Stimulated activated naive CD4-positive, alpha-beta T cell treated with Interleukin-2 at 50 U/mL for 16 hours (primary cell): ENCODE data around the gene CABLES1.
"Not testable (repeated sequence)": the region's sequence is repeated elsewhere in the genome, so short reads cannot be mapped to it uniquely, and the experiment has no call there.

Experiments
- DNase-seq: peaks from one replicate; lab custom pipeline; 2025; lab: John Stamatoyannopoulos, UW

Gene CABLES1

DNA sequence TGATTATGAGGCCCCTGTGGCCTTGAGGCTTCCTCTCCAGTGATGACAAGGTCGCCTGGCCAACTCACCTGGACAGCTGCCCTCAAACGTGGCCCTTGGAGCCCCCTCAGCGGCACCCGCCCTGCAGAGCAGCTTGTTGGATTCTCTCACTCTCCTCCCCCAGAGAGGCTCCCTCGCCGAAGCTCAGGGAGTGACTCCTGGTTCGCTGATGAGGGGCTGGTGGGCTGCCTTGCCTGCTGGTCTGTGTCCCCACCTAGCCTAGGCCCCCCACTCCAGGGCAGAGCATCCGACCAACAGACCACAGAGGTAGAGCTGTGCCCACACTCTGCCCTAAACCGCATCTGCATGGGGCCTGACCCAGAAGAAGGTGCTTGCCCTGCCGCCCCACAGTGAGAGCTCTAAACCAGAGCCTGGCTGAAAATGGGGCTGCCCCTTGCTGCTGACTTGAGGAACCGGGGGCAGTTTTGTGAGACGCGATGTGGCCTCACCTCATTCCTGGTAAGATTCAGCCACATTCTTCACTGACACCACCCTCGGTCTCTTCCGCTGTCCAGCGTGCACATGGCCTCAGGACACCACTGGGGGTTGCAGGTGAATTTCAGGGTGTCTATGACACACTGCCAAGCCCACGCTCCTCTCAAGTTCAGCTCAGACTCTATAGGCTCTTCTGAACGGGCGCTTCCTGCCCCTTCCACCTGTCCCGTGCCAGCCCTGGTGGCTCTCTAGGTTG lies 131.6 kb downstream of the CABLES1 start:
- no peak for DNase-seq

DNA sequence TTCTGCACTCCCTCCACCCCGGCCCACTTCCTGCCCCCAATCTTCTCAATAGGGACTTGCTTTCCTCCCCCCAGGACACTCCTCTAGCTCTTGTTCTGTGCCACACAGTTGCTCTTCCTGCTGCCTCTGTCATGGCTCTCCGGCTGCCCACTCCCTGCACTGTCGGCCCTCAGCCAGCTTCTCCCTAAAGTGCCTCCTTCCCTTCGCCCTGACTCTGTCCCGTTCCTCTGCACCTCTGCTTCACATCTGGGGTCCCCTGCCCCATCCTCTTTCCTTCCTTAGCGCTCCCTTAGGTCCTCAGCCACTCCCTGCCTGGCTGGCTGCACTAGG lies 132.1 kb downstream of the CABLES1 start:
- no peak for DNase-seq

DNA sequence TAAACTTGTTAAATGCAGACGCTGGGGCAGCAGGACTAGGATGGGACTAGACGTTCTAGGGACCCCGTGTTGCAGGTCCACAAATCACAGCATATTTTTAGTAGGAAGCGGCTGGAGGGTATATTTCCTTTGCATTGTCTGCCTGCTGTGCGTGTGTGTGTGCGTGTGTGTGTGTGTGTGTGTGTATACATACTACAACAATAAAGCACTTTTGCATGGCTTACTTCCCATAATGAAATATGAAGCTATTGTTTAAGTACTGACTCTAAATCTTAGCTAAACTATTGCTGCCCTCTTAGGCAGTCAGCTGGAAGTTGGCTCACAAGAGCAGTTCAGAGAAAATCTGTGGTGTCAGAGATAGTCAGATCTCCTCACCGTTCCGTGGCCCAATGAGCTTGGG lies 133.4 kb downstream of the CABLES1 start:
- DNase-seq = no peak

DNA sequence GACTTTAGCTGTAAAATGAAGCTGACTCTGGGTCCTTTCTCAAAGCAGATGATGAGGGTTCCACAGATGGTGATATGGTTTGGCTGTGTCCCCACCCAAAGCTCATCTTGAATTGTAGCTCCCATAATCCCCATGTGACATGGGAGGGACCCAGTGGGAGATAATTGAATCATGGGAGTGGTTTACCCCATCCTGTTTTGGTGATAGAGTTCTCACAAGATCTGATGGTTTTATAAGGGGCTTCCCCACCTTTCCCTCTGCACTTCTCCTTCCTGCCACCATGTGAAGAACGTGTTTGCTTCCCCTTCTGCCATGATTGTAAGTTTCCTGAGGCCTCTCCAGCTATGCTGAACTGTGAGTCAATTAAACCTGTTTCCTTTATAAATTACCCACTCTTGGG lies 133.8 kb downstream of the CABLES1 start:
- not testable (repeated sequence) for DNase-seq

DNA sequence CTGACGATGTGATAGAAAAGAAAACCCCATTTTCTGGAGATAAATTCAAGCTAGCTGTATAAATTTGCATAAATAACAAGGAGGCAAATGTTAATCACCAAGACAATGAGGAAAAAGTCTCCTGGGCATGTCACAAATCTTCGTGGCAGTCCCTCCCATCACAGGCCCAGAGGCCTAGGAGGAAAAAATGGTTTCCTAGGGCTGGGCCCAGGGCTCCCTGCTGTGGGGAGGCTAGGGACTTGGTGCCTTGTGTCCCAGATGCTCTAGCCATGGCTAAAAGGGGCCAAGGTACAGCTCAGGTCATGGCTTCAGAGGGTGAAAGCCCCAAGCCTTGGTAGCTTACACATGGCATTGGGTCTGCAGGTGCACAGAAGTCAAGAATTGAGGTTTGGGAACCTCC lies 134.6 kb downstream of the CABLES1 start:
- DNase-seq = no peak

DNA sequence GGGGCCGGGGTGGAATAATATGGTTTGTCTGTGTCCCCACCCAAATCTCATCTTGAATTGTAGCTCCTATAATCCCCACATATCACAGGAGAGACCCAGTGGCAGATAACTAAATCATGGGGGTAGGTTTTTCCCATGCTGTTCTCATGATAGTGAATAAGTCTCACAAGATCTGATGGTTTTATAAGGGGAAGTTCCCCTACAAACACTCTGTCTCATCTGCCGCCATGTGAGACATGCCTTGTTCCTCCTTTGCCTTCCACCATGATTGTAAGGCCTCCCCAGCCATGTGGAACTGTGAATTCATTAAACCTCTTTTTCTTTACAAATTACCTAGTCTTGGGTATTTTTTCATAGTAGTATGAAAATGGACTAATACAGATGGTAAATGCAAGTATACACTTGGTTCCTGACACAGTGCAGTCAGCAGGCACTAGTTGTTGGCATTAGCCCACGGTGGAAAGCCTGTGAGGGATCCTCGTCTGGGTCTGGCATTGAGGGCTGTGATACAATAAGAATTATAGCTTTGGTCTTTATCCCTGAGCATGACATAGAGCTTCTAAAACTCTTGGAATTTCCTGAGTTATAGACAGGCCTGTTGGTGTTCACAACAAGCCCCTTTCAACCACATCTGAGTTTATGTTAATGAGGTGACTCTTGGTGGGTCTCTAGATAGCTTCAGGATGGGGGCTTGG lies 135.8 kb downstream of the CABLES1 start:
- DNase-seq = no peak

DNA sequence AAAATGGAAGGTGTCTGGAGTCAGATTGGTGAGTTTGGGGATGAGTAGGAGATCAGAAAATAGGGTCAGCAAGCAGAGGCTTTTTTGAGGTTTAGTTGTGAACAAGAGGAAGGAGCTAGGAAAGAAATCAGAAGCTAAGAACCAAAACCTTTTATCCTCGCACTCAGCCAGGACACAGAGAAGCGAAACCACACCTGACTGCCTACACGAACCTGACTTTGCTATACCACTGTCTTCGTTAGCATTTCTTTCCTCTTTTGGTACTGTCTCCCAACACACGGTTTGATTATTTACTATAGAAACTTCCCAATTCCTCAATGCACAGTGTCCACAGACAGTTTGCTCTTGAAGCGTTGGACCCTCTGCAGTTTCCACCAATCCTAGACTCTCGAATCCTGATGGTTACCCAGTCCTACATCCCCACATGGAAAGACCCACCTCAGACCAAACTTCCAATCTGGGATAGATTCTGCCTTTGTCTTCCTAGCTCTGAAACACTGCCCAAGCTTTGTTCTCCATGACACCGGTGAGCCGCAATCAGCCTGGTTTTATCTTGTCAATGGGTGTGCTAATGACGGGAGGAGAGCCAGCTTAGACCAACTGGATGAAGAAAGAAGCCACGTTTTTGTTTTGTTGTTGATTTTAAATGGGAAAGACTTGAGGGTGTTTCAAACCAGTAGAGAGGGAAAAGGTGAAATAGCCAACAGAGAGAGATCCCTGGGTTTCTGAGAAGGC lies 137.4 kb downstream of the CABLES1 start:
- no peak for DNase-seq

DNA sequence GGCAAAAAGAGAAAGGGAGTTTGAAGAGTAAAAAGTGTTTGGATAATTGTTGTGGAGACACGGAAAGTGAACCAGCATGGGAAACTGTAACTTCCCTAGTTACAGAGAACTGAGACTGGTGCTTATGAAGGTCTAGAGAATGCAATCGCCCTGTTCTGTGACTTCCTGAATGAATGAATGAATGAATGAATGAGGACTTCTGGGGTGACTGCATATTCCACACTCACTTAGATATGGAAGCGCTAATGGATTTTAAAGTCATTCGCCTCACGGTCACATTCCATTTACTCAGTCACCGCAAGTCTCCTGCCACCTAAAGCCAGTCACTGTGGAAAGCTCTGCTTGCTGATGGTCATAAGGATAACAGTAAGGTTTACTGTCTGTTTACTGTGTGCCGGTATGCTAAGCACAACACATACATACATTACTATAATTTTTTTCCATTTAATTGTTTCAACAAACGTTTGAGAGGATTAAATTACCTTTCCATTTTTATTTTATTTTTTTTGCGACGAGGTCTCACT lies 138.2 kb downstream of the CABLES1 start:
- no peak for DNase-seq

DNA sequence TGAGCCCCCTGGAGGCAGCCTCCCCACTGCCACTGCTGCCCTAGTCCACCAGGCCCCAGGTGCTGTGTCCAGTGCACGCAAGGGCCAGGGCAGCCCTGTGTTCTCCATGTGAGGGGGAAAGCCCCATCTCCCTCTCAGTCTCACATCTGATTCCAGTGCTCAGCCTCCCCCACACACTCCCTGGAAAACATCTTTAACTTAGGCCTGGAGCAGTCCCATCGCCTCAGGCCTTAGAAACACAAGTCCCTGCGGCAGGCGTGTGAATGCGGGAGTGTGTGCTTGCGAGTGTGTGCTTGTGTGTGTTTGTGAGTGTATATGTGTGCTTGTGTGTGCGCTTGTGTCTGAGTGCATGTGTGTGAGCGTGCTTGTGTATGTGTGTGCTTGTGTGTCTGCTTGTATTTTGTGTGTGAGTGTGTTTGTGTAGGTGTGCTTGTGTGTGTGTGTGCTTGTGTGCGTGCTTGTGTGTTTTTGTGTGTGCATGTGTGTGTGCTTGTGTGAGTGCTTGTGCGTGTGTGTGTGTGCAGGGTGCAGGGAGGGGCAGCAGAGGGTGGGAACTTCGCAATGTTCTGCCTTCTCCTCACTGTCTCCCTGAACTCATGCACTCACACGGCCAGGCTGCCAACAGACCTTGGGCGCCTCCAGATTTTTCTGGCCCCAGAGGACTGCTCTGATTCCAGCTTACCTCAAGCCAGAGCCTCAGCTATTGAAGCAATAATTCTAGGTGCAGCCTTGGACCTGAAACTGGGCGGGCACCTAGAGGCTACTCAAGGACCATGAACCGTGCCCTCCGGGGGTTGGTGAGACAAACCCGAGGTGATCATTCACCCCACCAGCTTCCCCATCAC lies 139.6 kb downstream of the CABLES1 start:
- no peak for DNase-seq

DNA sequence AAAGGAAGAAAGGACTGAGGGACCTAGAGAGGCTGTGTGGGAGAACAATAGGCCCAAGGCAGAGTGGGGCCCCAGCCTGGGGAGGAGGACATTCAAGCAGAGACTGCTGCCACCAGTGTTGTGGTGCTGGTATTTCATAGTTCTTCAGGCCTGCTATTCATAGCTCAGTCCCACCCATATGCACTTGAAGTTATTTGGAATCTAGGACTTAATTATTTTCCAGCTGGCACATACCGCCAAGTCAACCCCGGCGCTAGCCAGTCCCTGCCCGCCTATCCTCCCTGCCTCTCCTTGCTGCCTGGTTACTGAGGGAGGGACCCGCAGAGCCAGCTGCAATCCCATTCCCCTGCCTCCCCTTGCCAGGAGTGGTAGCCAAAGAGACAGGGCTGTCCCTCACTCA lies 141.2 kb downstream of the CABLES1 start:
- DNase-seq = no peak

DNA sequence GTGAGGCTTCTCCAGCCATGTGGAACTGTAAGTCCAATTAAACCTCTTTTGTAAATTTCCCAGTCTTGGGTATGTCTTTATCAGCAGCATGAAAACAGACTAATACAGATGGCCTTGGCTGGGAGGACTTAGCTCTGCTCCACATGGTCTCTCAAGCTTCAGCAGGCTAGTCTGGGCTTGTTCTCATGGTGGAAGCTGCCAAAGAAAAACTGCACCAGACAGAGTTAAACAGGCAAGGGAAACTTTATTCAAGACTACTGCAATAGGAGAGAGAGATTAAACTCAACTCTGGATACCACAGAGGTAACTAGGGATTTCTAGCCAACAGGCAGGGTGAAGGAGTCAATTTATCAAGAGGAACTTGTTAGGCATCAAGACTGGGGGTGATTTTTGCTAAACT lies 142.1 kb downstream of the CABLES1 start:
- no peak for DNase-seq

DNA sequence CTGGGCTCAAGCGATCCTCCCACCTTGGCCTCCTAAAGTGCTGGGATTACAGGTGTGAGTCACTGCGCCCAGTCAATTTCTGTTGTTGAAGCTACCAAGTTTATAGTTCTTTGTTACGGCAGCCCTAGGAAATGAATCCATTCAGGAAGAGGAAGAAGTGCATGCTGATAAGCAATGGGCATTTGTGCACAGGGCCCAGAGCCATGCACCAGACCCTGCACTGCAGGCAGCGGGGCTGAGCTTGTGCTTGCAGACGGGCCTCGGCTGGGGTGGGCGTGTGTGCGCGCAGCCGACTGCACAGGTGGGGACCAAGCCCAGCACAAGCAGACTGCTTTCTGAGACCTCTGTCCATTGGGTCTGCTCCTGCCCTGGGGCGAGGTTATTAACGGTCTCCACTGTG lies 144.6 kb downstream of the CABLES1 start:
- DNase-seq = no peak

DNA sequence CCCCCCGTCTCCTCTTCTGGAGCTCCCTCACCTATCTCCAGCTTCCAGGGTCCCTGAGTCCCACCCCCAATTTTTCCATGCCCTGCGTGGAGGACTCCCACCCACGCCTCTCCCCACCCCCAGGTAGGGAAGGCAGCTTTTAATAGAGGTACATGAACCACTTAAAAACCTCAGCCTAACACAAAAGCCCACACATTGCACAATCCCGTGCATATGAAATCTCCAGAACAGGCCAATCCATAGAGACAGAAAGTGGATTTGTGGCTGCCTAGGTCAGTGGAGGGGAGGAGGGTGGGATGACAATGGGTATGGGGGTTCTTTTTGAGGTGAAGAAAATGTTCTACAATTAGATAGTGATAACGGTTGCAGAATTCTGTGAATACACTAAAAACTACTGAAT lies 145.6 kb downstream of the CABLES1 start:
- no peak for DNase-seq

DNA sequence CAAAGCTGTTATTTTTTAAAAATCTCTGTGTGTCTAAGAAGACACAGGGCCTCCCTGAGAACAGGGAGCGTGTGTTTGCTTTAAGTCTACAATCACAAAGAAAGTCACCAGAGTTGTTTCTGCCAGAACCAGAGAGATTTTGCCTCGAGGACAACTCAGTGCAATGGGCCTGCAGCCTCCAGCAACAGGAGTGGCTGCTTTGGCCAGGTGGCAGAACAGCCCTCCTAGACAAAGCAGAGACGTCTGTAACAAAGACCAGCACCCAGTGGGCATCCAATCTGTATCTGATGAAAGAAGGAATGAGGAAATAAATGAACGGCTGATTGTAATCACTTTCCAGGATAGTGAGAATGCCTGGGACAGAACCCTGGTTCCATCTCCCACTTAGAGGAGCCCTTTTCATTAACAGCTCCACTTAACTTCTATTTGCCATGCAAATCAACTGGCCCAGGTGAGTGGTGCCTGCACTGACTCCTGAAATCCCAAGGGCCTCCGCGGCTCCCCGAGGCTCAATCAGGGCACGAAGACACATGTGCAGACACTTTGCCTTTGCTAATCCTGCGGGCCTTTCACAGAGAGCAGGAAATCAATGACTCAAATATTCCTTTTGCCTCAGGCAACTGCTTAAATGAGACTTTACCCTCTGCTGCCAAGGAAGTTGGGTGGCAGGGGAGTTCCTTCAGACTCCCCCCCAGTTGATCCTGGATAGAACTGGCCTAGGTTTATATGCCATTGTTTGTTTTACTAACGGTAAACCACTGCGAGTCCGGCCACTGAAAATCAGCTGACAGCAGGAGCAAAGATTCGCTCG lies 146.5 kb downstream of the CABLES1 start:
- DNase-seq = no peak

DNA sequence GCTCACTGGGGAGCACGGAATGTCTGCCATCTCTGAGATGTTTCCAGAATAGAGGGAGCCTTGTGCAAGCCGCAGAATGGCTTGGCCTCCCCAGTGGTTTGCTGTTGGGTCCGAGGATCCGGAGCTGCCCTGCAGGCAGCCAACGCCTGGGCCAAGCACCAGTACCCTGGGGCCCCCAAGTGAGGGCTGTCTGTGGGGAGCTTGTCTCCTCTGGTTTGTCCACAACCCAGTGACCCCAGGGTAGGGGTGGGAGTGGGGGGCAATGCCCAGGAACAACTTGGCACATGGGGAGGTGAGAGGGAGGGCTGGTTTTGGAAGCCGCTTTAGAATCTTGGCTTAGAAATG lies 147.1 kb downstream of the CABLES1 start:
- DNase-seq = no peak

DNA sequence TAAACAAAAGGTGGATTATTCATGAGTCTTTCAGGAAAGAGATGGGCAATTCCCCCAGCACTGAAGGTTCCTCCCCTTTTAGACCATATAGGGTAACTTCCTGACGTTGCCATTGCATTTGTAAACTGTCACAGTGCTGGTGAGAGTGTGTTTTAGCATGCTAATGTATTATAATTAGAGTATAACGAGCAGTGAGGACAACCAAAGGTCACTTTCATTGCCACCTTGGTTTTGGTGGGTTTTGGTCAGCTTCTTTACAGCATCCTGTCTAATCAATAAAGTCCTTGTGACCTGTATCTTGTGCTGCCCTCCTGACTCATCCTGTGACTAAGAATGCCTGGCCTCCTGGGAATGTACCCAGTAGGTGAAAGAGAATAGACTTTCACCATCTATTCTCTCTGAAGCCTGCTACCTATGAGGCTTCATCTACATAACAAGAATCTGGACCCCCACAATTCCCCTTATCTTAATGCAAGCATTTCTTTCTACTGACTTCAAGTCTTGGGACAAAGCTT lies 148.7 kb downstream of the CABLES1 start:
- no peak for DNase-seq

DNA sequence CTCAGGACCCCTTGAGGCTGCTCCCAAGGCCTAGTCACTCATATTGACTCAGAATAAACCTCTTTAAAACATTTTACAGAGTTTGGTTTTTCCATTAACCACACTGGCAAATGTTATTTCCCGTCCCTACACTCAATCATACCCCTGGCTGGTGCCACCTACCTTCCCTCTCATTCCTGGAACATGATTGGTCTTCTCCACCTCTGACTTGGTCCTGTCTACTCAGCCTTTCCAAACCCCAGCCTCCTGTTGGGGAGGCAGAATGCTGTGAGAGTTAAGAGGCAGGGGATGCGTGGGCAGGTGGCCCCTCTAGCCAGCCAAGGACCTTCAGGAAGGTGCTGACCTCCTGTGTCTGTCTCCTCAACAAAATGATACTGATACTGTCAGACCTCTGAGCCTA lies 149.3 kb downstream of the CABLES1 start:
- no peak for DNase-seq

DNA sequence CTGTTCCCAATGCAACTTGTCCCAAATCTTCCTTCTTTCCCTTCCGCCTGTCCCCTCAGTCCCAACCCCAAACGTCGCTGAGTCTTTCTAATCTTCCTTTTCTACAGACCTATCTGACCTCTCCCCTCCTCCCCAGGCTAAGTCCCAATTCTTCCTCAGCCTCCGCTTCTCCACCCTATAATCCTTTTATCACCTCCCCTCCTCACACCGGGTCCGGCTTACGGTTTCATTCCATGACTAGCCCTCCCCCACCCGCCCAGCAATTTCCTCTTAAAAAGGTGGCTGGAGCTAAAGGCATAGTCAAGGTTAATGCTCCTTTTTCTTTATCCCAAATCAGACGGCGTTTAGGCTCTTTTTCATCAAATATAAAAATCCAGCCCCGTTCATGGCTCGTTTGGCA lies 150.3 kb downstream of the CABLES1 start:
- DNase-seq = not testable (repeated sequence)

DNA sequence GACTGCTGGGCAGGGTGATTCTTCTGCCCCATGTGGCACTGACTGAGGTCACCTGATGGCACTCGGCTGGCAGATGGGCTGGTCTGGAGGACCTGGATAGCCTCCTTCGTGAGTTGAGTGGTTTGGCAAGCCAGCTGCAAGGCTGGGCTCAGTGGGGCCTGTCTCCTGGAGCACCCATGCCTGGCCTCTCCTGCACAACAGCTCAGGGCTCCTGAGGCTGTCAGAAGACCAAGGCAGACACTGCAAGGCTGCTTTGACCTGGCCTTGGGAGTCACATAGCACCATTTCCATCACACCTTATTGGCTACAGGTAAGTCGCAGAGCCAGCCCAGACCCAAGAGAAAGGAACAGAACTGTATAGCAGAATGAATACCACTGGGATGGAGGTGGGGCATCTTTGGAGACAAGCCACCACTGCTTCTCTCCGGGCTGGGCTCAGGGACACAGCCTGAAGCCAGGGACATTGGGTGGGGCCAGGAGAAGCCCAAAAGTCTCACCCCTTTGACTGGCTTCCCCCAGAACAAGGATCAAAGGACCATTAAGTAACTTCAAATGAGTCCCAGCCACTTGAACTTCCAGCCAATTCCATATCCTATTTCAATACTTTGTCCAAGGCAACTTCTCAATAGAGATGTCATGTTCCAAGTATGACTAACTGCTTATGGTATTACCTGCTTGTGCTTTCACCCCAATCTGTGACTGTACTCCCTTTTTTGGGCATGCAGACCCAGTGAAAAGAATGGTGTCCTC lies 156.3 kb downstream of the CABLES1 start:
- no peak for DNase-seq

DNA sequence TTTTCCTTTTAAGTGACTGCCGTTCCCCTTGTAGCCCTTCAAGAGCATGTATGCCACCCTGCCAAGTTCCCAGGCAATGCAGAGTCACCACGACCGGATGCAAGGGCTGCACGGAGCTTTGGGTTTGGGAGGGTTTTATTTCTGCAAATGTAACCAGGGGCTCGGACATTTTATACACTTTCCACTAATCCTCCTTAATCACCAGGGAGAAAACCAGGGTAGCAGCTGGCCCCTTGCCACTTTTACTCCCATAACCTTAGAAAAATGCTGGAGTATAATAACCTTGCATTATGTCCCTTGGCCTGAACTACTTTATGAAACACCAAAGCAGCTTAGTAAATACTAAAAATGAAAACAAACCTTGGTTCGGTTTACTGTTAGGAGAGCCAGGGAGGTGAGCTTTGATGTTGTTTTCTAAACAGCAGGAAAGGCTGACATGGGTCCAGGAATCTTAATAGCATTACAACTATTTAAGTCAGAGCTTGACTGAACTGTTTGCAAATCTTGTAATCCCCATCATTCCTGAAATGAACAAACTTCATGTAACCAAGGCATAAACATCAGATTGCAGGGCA lies 165.0 kb downstream of the CABLES1 start:
- no peak for DNase-seq
